Neural crest cell (in vitro differentiated cells): ENCODE results near the gene TTC36. TPM values are rescaled to one million over a fixed set of nuclear protein-coding genes. Genes with fewer than 3 reads are reported as not detected.

ENCODE experiments used
- DNase-seq: peaks from one replicate; pipeline ENCODE4 v3.0.0; 2021; ENCODE audit warnings: low read depth, mixed read lengths, low spot score
- H3K27ac Mint-ChIP-seq: one replicate; pipeline ENCODE4 v1.8.0; 2021; ENCODE audit warnings: mild to moderate bottlenecking, mixed read lengths; ENCODE audit not compliant: unreplicated experiment
- H3K27me3 Mint-ChIP-seq: 2 replicates; pipeline ENCODE4 v1.8.0; 2021; ENCODE audit warnings: low read depth, mild to moderate bottlenecking, mixed read lengths
- H3K36me3 Mint-ChIP-seq: 2 replicates; pipeline ENCODE4 v1.8.0; 2021; ENCODE audit warnings: low read depth, mild to moderate bottlenecking, mixed read lengths
- H3K4me1 Mint-ChIP-seq: 2 replicates; pipeline ENCODE4 v1.8.0; 2021; ENCODE audit warnings: mixed read lengths
- H3K4me3 Mint-ChIP-seq: one replicate; pipeline ENCODE4 v1.8.0; 2021; ENCODE audit warnings: mild to moderate bottlenecking, mixed read lengths
- H3K9me3 Mint-ChIP-seq: 2 replicates; pipeline ENCODE4 v1.8.0; 2021; ENCODE audit warnings: mixed read lengths
- total RNA-seq: library from RNA; stranded (reverse); gene quantifications from 2 replicates; pipeline ENCODE4 v1.2.1, GENCODE V29; 2021
- TF ChIP-seq, protein P1 (sequence below): fragments of 200-600 bp; sonication (generic); conservative IDR thresholded peaks from 2 replicates; pipeline ENCODE4 v1.5.0; 2021; ENCODE audit warnings: antibody characterized with exemption, mild to moderate bottlenecking

The TTC36 gene
- total RNA-seq, 1 donor from 2014 or later: 1.2 TPM

DNA sequence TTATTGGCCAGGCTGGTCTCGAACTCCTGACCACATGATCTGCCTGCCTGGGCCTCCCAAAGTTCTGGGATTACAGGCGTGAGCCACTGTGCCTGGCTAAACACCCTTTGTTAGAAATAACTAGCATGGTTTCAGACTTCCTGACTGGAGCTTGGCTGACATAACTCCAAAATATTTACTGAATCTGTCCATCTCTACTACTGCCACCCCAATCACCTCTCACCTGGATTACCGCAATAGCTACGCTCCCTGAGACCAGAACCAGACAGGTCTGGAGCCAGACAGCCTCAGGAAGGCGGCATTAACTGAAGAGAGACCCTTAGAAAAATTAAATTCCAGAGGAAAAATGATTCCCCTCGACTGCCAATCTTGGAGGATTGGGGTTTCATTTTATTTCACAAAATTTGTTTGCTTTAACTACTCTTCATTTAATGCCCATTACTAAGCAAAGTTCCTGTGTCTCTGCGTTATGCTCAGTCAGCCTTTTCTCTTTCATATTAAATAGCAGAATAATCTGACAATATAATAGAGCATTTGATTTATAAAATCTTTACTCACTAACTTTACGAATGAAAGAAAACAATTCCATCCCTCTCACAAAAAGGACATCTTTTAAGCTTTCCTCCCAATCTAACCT is 16.9 kb downstream of the TTC36 start:
- TF ChIP-seq, protein P1, sequence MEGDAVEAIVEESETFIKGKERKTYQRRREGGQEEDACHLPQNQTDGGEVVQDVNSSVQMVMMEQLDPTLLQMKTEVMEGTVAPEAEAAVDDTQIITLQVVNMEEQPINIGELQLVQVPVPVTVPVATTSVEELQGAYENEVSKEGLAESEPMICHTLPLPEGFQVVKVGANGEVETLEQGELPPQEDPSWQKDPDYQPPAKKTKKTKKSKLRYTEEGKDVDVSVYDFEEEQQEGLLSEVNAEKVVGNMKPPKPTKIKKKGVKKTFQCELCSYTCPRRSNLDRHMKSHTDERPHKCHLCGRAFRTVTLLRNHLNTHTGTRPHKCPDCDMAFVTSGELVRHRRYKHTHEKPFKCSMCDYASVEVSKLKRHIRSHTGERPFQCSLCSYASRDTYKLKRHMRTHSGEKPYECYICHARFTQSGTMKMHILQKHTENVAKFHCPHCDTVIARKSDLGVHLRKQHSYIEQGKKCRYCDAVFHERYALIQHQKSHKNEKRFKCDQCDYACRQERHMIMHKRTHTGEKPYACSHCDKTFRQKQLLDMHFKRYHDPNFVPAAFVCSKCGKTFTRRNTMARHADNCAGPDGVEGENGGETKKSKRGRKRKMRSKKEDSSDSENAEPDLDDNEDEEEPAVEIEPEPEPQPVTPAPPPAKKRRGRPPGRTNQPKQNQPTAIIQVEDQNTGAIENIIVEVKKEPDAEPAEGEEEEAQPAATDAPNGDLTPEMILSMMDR: no peak
- DNase-seq: no peak
- no peaks in the 10 kb centered on the region for H3K4me1 Mint-ChIP-seq
- H3K4me3 Mint-ChIP-seq: no peak overlapping the region
- H3K9me3 Mint-ChIP-seq: no peaks in the 10 kb centered on the region
- H3K27me3 Mint-ChIP-seq: no peaks in the 10 kb centered on the region
- peaks cover 5% of the 10 kb centered on the region for H3K36me3 Mint-ChIP-seq
- no peak overlapping the region for H3K27ac Mint-ChIP-seq

DNA sequence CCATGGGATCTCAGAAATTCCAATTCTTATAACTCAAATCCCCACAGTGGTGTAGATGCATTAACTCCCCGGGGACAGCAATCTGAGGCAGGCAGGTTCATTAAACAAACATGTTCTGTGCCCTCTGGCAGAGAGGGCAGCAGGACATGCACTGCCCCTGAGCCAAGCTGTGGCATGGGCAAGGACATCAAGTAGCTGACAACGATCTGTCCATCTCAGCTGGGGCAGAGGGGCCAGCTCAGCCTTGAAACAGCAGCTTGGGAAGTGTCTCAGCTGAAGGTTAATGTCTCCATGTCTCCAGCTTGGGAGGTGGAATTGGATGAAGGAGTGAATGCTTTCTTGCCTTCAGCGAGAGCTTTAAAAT is 17.4 kb downstream of the TTC36 start:
- no peak overlapping the region for H3K27ac Mint-ChIP-seq
- peaks cover 5% of the 10 kb centered on the region for H3K36me3 Mint-ChIP-seq
- no peak overlapping the region for H3K4me3 Mint-ChIP-seq
- no peaks in the 10 kb centered on the region for H3K9me3 Mint-ChIP-seq
- no peak for DNase-seq
- H3K4me1 Mint-ChIP-seq: no peaks in the 10 kb centered on the region
- no peaks in the 10 kb centered on the region for H3K27me3 Mint-ChIP-seq
- TF ChIP-seq, protein P1: no peak

DNA sequence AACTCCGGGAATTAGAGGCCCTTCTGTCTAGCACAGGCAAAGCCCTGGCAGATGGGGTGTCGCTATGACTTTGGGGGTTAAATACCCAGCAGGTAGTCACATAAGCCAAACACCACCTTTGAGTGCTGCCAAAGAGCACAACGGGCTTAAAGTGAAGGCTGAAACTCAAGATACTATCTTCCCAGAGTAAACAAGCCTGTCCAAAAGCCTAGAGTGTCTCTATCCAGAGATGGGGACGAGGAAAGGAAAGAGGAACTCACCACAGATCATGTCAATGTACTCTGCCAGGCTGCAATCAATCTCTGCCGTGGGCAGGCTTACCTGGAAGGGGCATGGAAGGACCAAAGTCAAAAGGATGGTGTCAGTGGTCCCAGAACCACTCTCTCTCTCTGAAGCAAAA is 18.3 kb downstream of the TTC36 start:
- Mint-ChIP-seq H3K4me1 (no peaks in the 10 kb centered on the region), H3K27me3 (no peaks in the 10 kb centered on the region), H3K27ac (no peak overlapping the region), H3K36me3 (peaks cover 4% of the 10 kb centered on the region), H3K4me3 (no peak overlapping the region), H3K9me3 (no peaks in the 10 kb centered on the region)
- DNase-seq: no peak
- TF ChIP-seq, protein P1: no peak

DNA sequence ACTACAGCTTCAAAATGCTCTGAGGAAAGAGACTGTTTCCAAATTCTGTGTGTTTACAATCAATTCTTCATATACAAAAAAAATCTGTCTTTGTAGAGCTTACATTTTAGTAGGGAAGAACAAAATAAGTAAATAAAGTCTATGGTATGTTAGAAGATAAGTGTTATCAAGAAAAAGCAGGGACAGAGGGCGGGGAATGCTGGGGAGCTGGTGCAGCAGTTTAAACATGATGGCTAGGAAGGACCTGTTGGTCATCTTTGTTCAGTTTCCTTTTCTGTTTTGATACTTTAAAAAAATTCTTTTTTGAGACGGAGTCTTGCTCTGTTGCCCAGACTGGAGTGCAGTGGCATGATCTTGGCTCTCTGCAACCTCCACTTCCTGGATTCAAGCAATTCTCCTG is 19.9 kb downstream of the TTC36 start:
- TF ChIP-seq, protein P1: no peak
- no peaks in the 10 kb centered on the region for H3K9me3 Mint-ChIP-seq
- no peaks in the 10 kb centered on the region for H3K36me3 Mint-ChIP-seq
- DNase-seq: no peak
- H3K27ac Mint-ChIP-seq: no peak overlapping the region
- H3K4me3 Mint-ChIP-seq: no peak overlapping the region
- H3K4me1 Mint-ChIP-seq: no peaks in the 10 kb centered on the region
- H3K27me3 Mint-ChIP-seq: no peaks in the 10 kb centered on the region

DNA sequence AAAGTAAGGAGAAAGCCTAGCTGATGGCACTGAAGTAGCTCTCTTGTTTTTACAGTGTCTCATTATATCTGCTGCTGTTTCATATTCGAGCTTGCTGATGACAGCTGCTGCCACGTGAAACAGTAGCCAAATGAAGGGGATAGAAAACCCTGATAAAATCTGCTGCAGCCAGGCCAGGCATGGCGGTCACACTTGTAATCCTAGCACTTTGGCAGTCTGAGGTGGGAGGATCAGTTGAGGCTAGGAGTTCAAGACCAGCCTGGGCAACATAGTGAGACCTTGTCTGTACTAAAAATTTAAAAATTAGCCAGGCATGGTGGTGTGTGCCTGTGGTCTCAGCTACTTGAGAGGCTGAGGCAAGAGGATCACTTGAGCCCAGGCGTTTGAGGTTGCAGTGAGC is 25.1 kb downstream of the TTC36 start:
- no peaks in the 10 kb centered on the region for H3K4me1 Mint-ChIP-seq
- no peaks in the 10 kb centered on the region for H3K9me3 Mint-ChIP-seq
- H3K27me3 Mint-ChIP-seq: no peaks in the 10 kb centered on the region
- DNase-seq: no peak
- H3K27ac Mint-ChIP-seq: no peak overlapping the region
- no peak overlapping the region for H3K4me3 Mint-ChIP-seq
- TF ChIP-seq, protein P1: no peak
- peaks cover 16% of the 10 kb centered on the region for H3K36me3 Mint-ChIP-seq

DNA sequence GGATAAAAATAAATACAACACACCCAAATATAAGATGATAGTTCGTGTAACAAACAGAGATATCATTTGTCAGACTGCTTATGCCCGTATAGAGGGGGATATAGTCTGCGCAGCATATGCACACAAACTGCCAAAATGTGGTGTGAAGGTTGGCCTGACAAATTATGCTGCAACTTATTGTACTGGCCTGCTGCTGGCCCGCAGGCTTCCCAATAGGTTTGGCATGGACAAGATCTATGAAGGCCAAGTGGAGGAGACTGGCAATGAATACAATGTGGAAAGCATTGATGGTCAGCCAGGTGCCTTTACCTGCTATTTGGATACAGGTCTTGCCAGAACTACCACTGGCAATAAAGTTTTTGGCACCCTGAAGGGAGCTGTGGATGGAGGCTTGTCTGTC is 33.5 kb downstream of the TTC36 start:
- Mint-ChIP-seq H3K4me3 (no peak overlapping the region), H3K27me3 (no peaks in the 10 kb centered on the region), H3K36me3 (peaks cover 6% of the 10 kb centered on the region), H3K27ac (no peak overlapping the region), H3K4me1 (peaks cover 11% of the 10 kb centered on the region), H3K9me3 (no peaks in the 10 kb centered on the region)
- TF ChIP-seq, protein P1: no peak
- no peak for DNase-seq
